Thyroid gland (tissue), 4 donors: ENCODE results near the gene PBX3. TPM values are rescaled to one million over a fixed set of nuclear protein-coding genes. Genes with fewer than 3 reads are reported as not detected.

Experiments used
- DNase-seq, 2 donors: peaks; one replicate each; pipeline ENCODE4 v3.0.0-alpha.2; 2019
- H3K27ac ChIP-seq, 3 donors: fragments of 200-600 bp; sonication (generic); 1 replicate in 2 of 3; 2 replicates in 1 of 3; pipeline ENCODE4 v1.5.1; 2016 to 2019; ENCODE audit warnings: mild to moderate bottlenecking in 1 of 3, moderate library complexity in 1 of 3
- H3K27me3 ChIP-seq: fragments of 200-600 bp; sonication (generic); one replicate; pipeline ENCODE4 v1.5.1; 2019
- H3K36me3 ChIP-seq, 2 donors: fragments of 200-600 bp; sonication (generic); one replicate each; pipeline ENCODE4 v1.5.1; 2016 to 2019
- H3K4me1 ChIP-seq, 2 donors: fragments of 200-600 bp; sonication (generic); one replicate each; pipeline ENCODE4 v1.5.1; 2017 to 2019
- H3K4me3 ChIP-seq, 3 donors: fragments of 200-600 bp; sonication (generic); replicated peaks in 1 of 3; 1 replicate in 2 of 3; 2 replicates in 1 of 3; pipeline ENCODE4 v1.5.1; 2016; ENCODE audit warnings: mild to moderate bottlenecking in 1 of 3
- H3K9me3 ChIP-seq: fragments of 200-600 bp; sonication (generic); one replicate; pipeline ENCODE4 v1.5.1; 2017
- POLR2A ChIP-seq, 2 donors: fragments of 450-650 bp; IDR thresholded peaks; one replicate each; pipeline ENCODE4 v1.6.1; 2017; ENCODE audit warnings: antibody characterized with exemption in 2 of 2, mild to moderate bottlenecking in 2 of 2, moderate library complexity in 1 of 2
- WGBS, 2 donors: methylation state at CpG; one replicate each; pipeline ENCODE4 v1.1.5; 2017; 5-methylcytosine and 5-hydroxymethylcytosine counted together
- intact Hi-C: fragments of 100-400 bp; cut with DNase I; formaldehyde crosslinking; loops from one replicate; pipeline ENCODE4 v1.15.1; 2023
- total RNA-seq, 4 donors: library from RNA; depleted of rRNA; stranded (reverse); fragments of >200 nt; gene quantifications; one replicate each; pipeline ENCODE4 v1.2.3, GENCODE V29; 2016
- TF ChIP-seq, protein P1 (sequence below), 6 experiments: fragments of 200-600 bp in 3 of 6; fragments of 450-650 bp in 3 of 6; sonication (generic) in 3 of 6; IDR thresholded peaks; one replicate each; pipeline ENCODE4 v1.5.1; 2016 to 2019; ENCODE audit warnings: antibody characterized with exemption in 6 of 6, mild to moderate bottlenecking in 2 of 6, inconsistent platforms in 1 of 6, moderate library complexity in 1 of 6

Gene PBX3
- total RNA-seq, 4 donors from 2014 or later, result 68.5 to 108 (median 71.3) TPM

- DNase-seq, result peak; percentile 23 to 24
- TF ChIP-seq, protein P1, sequence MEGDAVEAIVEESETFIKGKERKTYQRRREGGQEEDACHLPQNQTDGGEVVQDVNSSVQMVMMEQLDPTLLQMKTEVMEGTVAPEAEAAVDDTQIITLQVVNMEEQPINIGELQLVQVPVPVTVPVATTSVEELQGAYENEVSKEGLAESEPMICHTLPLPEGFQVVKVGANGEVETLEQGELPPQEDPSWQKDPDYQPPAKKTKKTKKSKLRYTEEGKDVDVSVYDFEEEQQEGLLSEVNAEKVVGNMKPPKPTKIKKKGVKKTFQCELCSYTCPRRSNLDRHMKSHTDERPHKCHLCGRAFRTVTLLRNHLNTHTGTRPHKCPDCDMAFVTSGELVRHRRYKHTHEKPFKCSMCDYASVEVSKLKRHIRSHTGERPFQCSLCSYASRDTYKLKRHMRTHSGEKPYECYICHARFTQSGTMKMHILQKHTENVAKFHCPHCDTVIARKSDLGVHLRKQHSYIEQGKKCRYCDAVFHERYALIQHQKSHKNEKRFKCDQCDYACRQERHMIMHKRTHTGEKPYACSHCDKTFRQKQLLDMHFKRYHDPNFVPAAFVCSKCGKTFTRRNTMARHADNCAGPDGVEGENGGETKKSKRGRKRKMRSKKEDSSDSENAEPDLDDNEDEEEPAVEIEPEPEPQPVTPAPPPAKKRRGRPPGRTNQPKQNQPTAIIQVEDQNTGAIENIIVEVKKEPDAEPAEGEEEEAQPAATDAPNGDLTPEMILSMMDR (IDR thresholded peaks at IDR 0.05), result no peak
- TF ChIP-seq POLR2A (IDR thresholded peaks at IDR 0.05), result peak in 1 of 2 donors; percentile 39
- Histone ChIP-seq H3K36me3 (no peaks in the 10 kb centered on the region), H3K4me3 (peak overlapping the region; percentile 71 to 86 (median 72)), H3K27me3 (no peaks in the 10 kb centered on the region), H3K9me3 (no peaks in the 10 kb centered on the region), H3K4me1 (peaks cover 35 to 36% of the 10 kb centered on the region in 2 donors), H3K27ac (peak overlapping the region; percentile 89 to 93 (median 91))
- 5 to 11% methylated on average over 29 to 30 of the region's 30 CpGs for WGBS, 2 donors
- intact Hi-C loops, result no loop called here
These were observed 1.4 kb downstream of the PBX3 start for GRCh38 chr9:125748446-125749099.

- peak overlapping the region; percentile 89 to 93 (median 91) for H3K27ac ChIP-seq
- no peaks in the 10 kb centered on the region for H3K36me3 ChIP-seq
- peak overlapping the region in 2 of 3 donors; percentile 71 to 86 for H3K4me3 ChIP-seq
- no peaks in the 10 kb centered on the region for H3K9me3 ChIP-seq
- no peak for DNase-seq
- H3K27me3 ChIP-seq, result no peaks in the 10 kb centered on the region
- intact Hi-C loops, result no loop called here
- no peak for TF ChIP-seq POLR2A (IDR thresholded peaks at IDR 0.05)
- TF ChIP-seq, protein P1 (IDR thresholded peaks at IDR 0.05), result no peak
- WGBS, 2 donors, result 85 to 89% methylated on average over 4 of the region's 4 CpGs
- H3K4me1 ChIP-seq, result peaks cover 36 to 42% of the 10 kb centered on the region in 2 donors
These were observed 2.2 kb downstream of the PBX3 start for GRCh38 chr9:125749287-125749935.

GRCh38 chr9:125749951-125750626 is 2.9 kb downstream of the PBX3 start:
- Histone ChIP-seq H3K4me1 (peaks cover 37 to 48% of the 10 kb centered on the region in 2 donors), H3K27me3 (no peaks in the 10 kb centered on the region), H3K27ac (peak overlapping the region; percentile 7 to 93 (median 89)), H3K36me3 (no peaks in the 10 kb centered on the region), H3K9me3 (no peaks in the 10 kb centered on the region), H3K4me3 (peak overlapping the region in 1 of 3 donors; percentile 71)
- intact Hi-C loops, result no loop called here
- DNase-seq, result no peak
- 81 to 89% methylated on average over 4 of the region's 4 CpGs for WGBS, 2 donors
- TF ChIP-seq POLR2A (IDR thresholded peaks at IDR 0.05), result no peak
- TF ChIP-seq, protein P1 (IDR thresholded peaks at IDR 0.05), result no peak

DNA sequence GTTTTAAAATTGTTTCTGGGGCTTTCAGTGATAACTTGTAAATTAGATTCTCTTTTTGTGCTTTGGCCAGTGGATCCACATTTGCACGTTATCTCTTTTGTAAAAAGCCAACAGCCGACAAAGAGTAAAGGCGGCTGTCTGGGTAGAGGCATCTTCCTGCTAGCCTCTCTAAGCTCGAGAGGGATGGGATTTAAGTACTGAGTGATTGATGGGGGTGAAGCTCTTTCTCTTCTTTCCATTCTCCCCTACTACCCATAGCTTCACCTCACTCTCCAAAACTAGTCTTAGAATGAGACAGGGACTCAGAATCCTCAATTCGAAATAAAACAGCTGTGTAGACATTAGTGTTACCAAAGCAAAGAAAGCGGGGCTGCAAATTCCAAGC is 3.4 kb downstream of the PBX3 start:
- intact Hi-C loops, result no loop called here
- TF ChIP-seq, protein P1 (IDR thresholded peaks at IDR 0.05), result no peak
- TF ChIP-seq POLR2A (IDR thresholded peaks at IDR 0.05), result no peak
- WGBS, 2 donors, result 81 to 86% methylated on average over 6 of the region's 6 CpGs
- no peaks in the 10 kb centered on the region for H3K27me3 ChIP-seq
- H3K4me1 ChIP-seq, result peaks cover 42 to 51% of the 10 kb centered on the region in 2 donors
- H3K9me3 ChIP-seq, result no peaks in the 10 kb centered on the region
- peak overlapping the region in 2 of 3 donors; percentile 89 to 93 for H3K27ac ChIP-seq
- DNase-seq, result no peak
- no peaks in the 10 kb centered on the region for H3K36me3 ChIP-seq
- H3K4me3 ChIP-seq, result peak overlapping the region in 1 of 3 donors; percentile 71
